GM23338 (cell line): ENCODE measurements around the gene TMEM234. TPM values are rescaled to one million over a fixed set of nuclear protein-coding genes. Genes with fewer than 3 reads are reported as not detected.

Experiments used
- ATAC-seq: fragments of 200-7000 bp; cut with Tn5 transposase; 3 replicates; pipeline ENCODE4 v1.9.1; 2020
- DNase-seq: peaks from one replicate; pipeline ENCODE4 v3.0.0-alpha.2; 2015; ENCODE audit warnings: low spot score
- H2AFZ ChIP-seq: fragments of 200-600 bp; sonication (generic); 2 replicates; pipeline ENCODE4 v1.8.0; 2016; ENCODE audit warnings: antibody characterized with exemption, mild to moderate bottlenecking, moderate library complexity
- H3F3A ChIP-seq: fragments of 200-600 bp; sonication (generic); replicated peaks from 2 replicates; pipeline ENCODE4 v1.8.0; 2017; ENCODE audit warnings: antibody characterized with exemption, mixed run types, low read depth
- H3K27ac ChIP-seq: fragments of 200-600 bp; sonication (generic); 2 replicates; pipeline ENCODE4 v1.6.1; 2016; ENCODE audit warnings: low read depth
- H3K27me3 ChIP-seq: fragments of 200-600 bp; sonication (generic); 2 replicates; pipeline ENCODE4 v1.8.0; 2016; ENCODE audit warnings: mild to moderate bottlenecking, mixed run types, moderate library complexity; ENCODE audit not compliant: insufficient read depth
- H3K36me3 ChIP-seq: fragments of 200-600 bp; sonication (generic); 2 replicates; pipeline ENCODE4 v1.8.0; 2016; ENCODE audit warnings: mild to moderate bottlenecking; ENCODE audit not compliant: insufficient read depth
- H3K4me1 ChIP-seq: fragments of 200-600 bp; sonication (generic); 2 replicates; pipeline ENCODE4 v1.8.0; 2016; ENCODE audit warnings: mild to moderate bottlenecking, moderate library complexity; ENCODE audit not compliant: insufficient read depth
- H3K4me2 ChIP-seq: fragments of 200-600 bp; sonication (generic); 2 replicates; pipeline ENCODE4 v1.7.1; 2017; ENCODE audit warnings: mixed run types
- H3K4me3 ChIP-seq: fragments of 200-600 bp; sonication (generic); 2 replicates; pipeline ENCODE4 v1.6.1; 2016; ENCODE audit warnings: mixed run types
- H3K79me2 ChIP-seq: fragments of 200-600 bp; sonication (generic); replicated peaks from 2 replicates; pipeline ENCODE4 v1.8.0; 2017; ENCODE audit warnings: mild to moderate bottlenecking; ENCODE audit not compliant: insufficient read depth
- H3K9me2 ChIP-seq: fragments of 200-600 bp; sonication (generic); 2 replicates; pipeline ENCODE4 v1.8.0; 2017; ENCODE audit not compliant: insufficient read depth
- H4K20me1 ChIP-seq: fragments of 200-600 bp; sonication (generic); replicated peaks from 2 replicates; pipeline ENCODE4 v1.8.0; 2017; ENCODE audit warnings: mild to moderate bottlenecking; ENCODE audit not compliant: insufficient read depth
- H3K27ac Mint-ChIP-seq: 2 replicates; pipeline ENCODE4 v1.8.0; 2020; ENCODE audit warnings: inconsistent platforms, mild to moderate bottlenecking, moderate library complexity, mixed read lengths
- H3K27me3 Mint-ChIP-seq: 3 replicates; pipeline ENCODE4 v1.8.0; 2022; ENCODE audit warnings: low read depth, mild to moderate bottlenecking, moderate library complexity, mixed read lengths, inconsistent platforms; ENCODE audit not compliant: insufficient read depth, poor library complexity
- H3K36me3 Mint-ChIP-seq: 3 replicates; pipeline ENCODE4 v1.8.0; 2021; ENCODE audit warnings: low read depth, mild to moderate bottlenecking, inconsistent platforms, moderate library complexity, mixed read lengths
- H3K4me1 Mint-ChIP-seq: 3 replicates; pipeline ENCODE4 v1.8.0; 2020; ENCODE audit warnings: mild to moderate bottlenecking, inconsistent platforms, mixed read lengths
- H3K4me3 Mint-ChIP-seq: 3 replicates; pipeline ENCODE4 v1.8.0; 2021; ENCODE audit warnings: moderate library complexity, mild to moderate bottlenecking, inconsistent platforms, mixed read lengths
- H3K9me3 Mint-ChIP-seq: 3 replicates; pipeline ENCODE4 v1.8.0; 2020; ENCODE audit warnings: moderate library complexity, mild to moderate bottlenecking, inconsistent platforms, mixed read lengths
- CREB1 ChIP-seq: fragments of 250-450 bp; sonication (Bioruptor Pico); IDR thresholded peaks from 2 replicates; pipeline ENCODE4 v1.5.0; 2020; ENCODE audit warnings: low read depth, mild to moderate bottlenecking, moderate library complexity
- CTCF ChIP-seq, 2 experiments: fragments of 200-600 bp in 1 of 2; sonication (generic) in 1 of 2; conservative IDR thresholded peaks; 2 replicates each; pipeline versions ENCODE4 v1.5.1 to v1.6.1; 2016 to 2017; ENCODE audit warnings: antibody characterized with exemption in 2 of 2, low read depth in 2 of 2, mild to moderate bottlenecking in 2 of 2, moderate library complexity in 1 of 2
- EZH2 ChIP-seq: fragments of 200-600 bp; sonication (generic); IDR thresholded peaks from one replicate; pipeline ENCODE4 v1.8.0; 2017; ENCODE audit warnings: antibody characterized with exemption, mild to moderate bottlenecking, low read depth; ENCODE audit not compliant: unreplicated experiment
- EZH2phosphoT487 ChIP-seq: fragments of 200-600 bp; sonication (generic); IDR thresholded peaks from one replicate; pipeline ENCODE4 v1.8.1; 2018; ENCODE audit warnings: antibody characterized with exemption; ENCODE audit not compliant: unreplicated experiment
- JUNB ChIP-seq: IDR thresholded peaks from one replicate; pipeline ENCODE4 v1.6.1; 2016; ENCODE audit warnings: antibody characterized with exemption; ENCODE audit not compliant: unreplicated experiment
- POLR2AphosphoS5 ChIP-seq: IDR thresholded peaks from 2 replicates; pipeline ENCODE4 v1.6.1; 2016; ENCODE audit warnings: antibody characterized with exemption, low read depth
- REST ChIP-seq: IDR thresholded peaks from one replicate; pipeline ENCODE4 v1.6.1; 2018; ENCODE audit warnings: antibody characterized with exemption; ENCODE audit not compliant: unreplicated experiment
- ZNF114 ChIP-seq: fragments of 250-450 bp; sonication (Bioruptor Pico); IDR thresholded peaks from 2 replicates; pipeline ENCODE4 v1.5.0; 2020; ENCODE audit warnings: mild to moderate bottlenecking, moderate library complexity
- ZNF331 ChIP-seq: fragments of 250-450 bp; sonication (Bioruptor Pico); IDR thresholded peaks from 2 replicates; pipeline ENCODE4 v1.5.0; 2020; ENCODE audit warnings: low read depth, mild to moderate bottlenecking, moderate library complexity
- ZNF462 ChIP-seq: fragments of 250-450 bp; sonication (Bioruptor Pico); IDR thresholded peaks from 2 replicates; pipeline ENCODE4 v1.5.0; 2020; ENCODE audit warnings: mild to moderate bottlenecking, moderate library complexity
- polyA plus RNA-seq: library from polyadenylated mRNA; unstranded; fragments of >200 nt; fragmentation: Nextera tagmentation; extraction: Ambion mirVana; gene quantifications from 2 replicates; pipeline ENCODE4 v1.2.1, GENCODE V29; 2016
- total RNA-seq: library from RNA; depleted of rRNA; stranded (reverse); fragments of >200 nt; shearing (Covaris generic); gene quantifications from 2 replicates; pipeline ENCODE4 v1.2.3, GENCODE V29; 2014

The TMEM234 gene
- total and polyA plus RNA-seq, 2 experiments from 2014 or later: 4.7 to 8.2 TPM

GRCh38 chr1:32228771-32229170, 6.6 kb upstream of the TMEM234 start:
- ATAC-seq (no peak), DNase-seq (no peak)
- Histone ChIP-seq H3F3A (peaks cover 24% of the 10 kb centered on the region), H3K36me3 (peaks cover 64% of the 10 kb centered on the region), H3K79me2 (peaks cover 9% of the 10 kb centered on the region), H3K9me2 (no peaks in the 10 kb centered on the region), H3K27me3 (no peaks in the 10 kb centered on the region), H2AFZ (no peak overlapping the region), H3K4me3 (no peak overlapping the region), H3K27ac (no peak overlapping the region), H4K20me1 (peaks cover 5% of the 10 kb centered on the region), H3K4me2 (no peak overlapping the region), H3K4me1 (no peaks in the 10 kb centered on the region)
- no peak overlapping the region for H3K4me3 Mint-ChIP-seq
- TF ChIP-seq JUNB: no peak
- no peak for TF ChIP-seq POLR2AphosphoS5
- no peak for TF ChIP-seq CTCF (conservative IDR thresholded peaks at IDR 0.05; ENCODE audit: low read depth in 2 of 2)
- TF ChIP-seq EZH2: no peak
- no peak for TF ChIP-seq ZNF114 (CRISPR knock-in tag)
- TF ChIP-seq EZH2phosphoT487: no peak
- no peak for TF ChIP-seq CREB1 (CRISPR knock-in tag)
- TF ChIP-seq REST: no peak
- no peak for TF ChIP-seq ZNF331 (CRISPR knock-in tag)
- TF ChIP-seq ZNF462 (CRISPR knock-in tag): no peak
- peaks cover 81% of the 10 kb centered on the region for H3K36me3 Mint-ChIP-seq
- no peak overlapping the region for H3K27ac Mint-ChIP-seq
- no peaks in the 10 kb centered on the region for H3K9me3 Mint-ChIP-seq
- peaks cover 3% of the 10 kb centered on the region for H3K27me3 Mint-ChIP-seq
- peaks cover 8% of the 10 kb centered on the region for H3K4me1 Mint-ChIP-seq
